GM12878 (cell line): ENCODE results near the gene ARHGEF35. TPM values are rescaled to one million over a fixed set of nuclear protein-coding genes. Genes with fewer than 3 reads are reported as not detected.

ENCODE experiments used
- ATAC-seq: fragments of 200-7000 bp; cut with Tn5 transposase; 3 replicates; pipeline ENCODE4 v1.9.1; 2020; ENCODE audit warnings: mild to moderate bottlenecking, moderate library complexity
- BruUV-seq: library from RNA; stranded (reverse); fragments of 400-500 nt; replicated peaks from 2 replicates; lab custom pipeline; 2021; lab: Mats Ljungman, UMichigan
- CTCF ChIA-PET: fragments of 300-600 bp; sonication (Branson Sonifier 250); formaldehyde crosslinking; extraction: SDS; loops from one replicate; lab custom pipeline; 2021; ENCODE audit warnings: inconsistent platforms; lab: Yijun Ruan, JAX
- POLR2A ChIA-PET: fragments of 350-600 bp; formaldehyde crosslinking; extraction: SDS; loops from one replicate; lab custom pipeline; 2021; ENCODE audit warnings: inconsistent platforms; lab: Charles Lee
- RAD21 ChIA-PET: fragments of 300-600 bp; sonication (Branson Sonifier 250); formaldehyde crosslinking; loops from one replicate; lab custom pipeline; 2023; ENCODE audit warnings: antibody characterized with exemption; ENCODE audit not compliant: unreplicated experiment; lab: Charles Lee
- SMC1A ChIA-PET: fragments of 300-600 bp; sonication (Branson Sonifier 250); formaldehyde crosslinking; loops from one replicate; lab custom pipeline; 2023; ENCODE audit not compliant: unreplicated experiment, uncharacterized antibody; lab: Charles Lee
- DNase-seq: peaks from one replicate; pipeline ENCODE4 v3.0.0-alpha.2; 2011; ENCODE audit warnings: low read depth, low spot score
- FAIRE-seq: peaks from 3 replicates; lab custom pipeline; 2011; peaks lifted over from hg19 to GRCh38; lab: Jason Lieb, UNC
- H2AFZ ChIP-seq: 2 replicates; pipeline ENCODE4 v1.6.0; 2011; ENCODE audit warnings: low read depth, low read length, control low read depth; ENCODE audit not compliant: control insufficient read depth
- H3K27ac ChIP-seq: 2 replicates; pipeline ENCODE4 v1.5.1; 2011; ENCODE audit warnings: control low read depth; ENCODE audit not compliant: control insufficient read depth, insufficient read depth
- H3K27me3 ChIP-seq, 2 experiments: replicated peaks in 1 of 2; 2 replicates each; pipeline versions ENCODE4 v1.6.0 to v1.6.1; 2011; ENCODE audit warnings: low read length in 1 of 2; ENCODE audit not compliant: control insufficient read depth in 2 of 2, insufficient read depth in 2 of 2
- H3K36me3 ChIP-seq, 2 experiments: 2 replicates each; pipeline ENCODE4 v1.5.1; 2011; ENCODE audit warnings: low read length in 1 of 2; ENCODE audit not compliant: control insufficient read depth in 2 of 2, insufficient read depth in 2 of 2
- H3K4me1 ChIP-seq: 2 replicates; pipeline ENCODE4 v1.6.1; 2011; ENCODE audit warnings: mild to moderate bottlenecking, low read length, moderate library complexity, mixed read lengths; ENCODE audit not compliant: control insufficient read depth, insufficient read depth
- H3K4me2 ChIP-seq: 2 replicates; pipeline ENCODE4 v1.6.0; 2011; ENCODE audit warnings: control low read depth; ENCODE audit not compliant: control insufficient read depth, insufficient read depth
- H3K4me3 ChIP-seq: fragments of 200-600 bp; sonication (generic); 2 replicates; pipeline ENCODE4 v1.5.1; 2016
- H3K79me2 ChIP-seq: 2 replicates; pipeline ENCODE4 v1.6.0; 2011; ENCODE audit warnings: low read length; ENCODE audit not compliant: control insufficient read depth, insufficient read depth
- H3K9ac ChIP-seq: 2 replicates; pipeline ENCODE4 v1.8.0; 2011; ENCODE audit warnings: low read length, control low read depth, mixed read lengths; ENCODE audit not compliant: control insufficient read depth, insufficient read depth
- H3K9me3 ChIP-seq: replicated peaks from 3 replicates; pipeline ENCODE4 v1.5.1; 2011; ENCODE audit warnings: mild to moderate bottlenecking, low read length; ENCODE audit not compliant: control insufficient read depth, insufficient read depth
- H4K20me1 ChIP-seq: 2 replicates; pipeline ENCODE4 v1.6.0; 2011; ENCODE audit not compliant: control insufficient read depth, insufficient read depth
- CEBPZ ChIP-seq: fragments of 150-350 bp; IDR thresholded peaks from 2 replicates; pipeline ENCODE4 v1.6.1; 2016; ENCODE audit warnings: low read depth, low read length
- ETV6 ChIP-seq, 2 experiments: fragments of 450-650 bp in 1 of 2; IDR thresholded peaks in 1 of 2; conservative IDR thresholded peaks in 1 of 2; 2 replicates each; pipeline ENCODE4 v1.6.1; 2014; ENCODE audit warnings: antibody characterized with exemption in 1 of 2, borderline replicate concordance in 1 of 2, low read depth in 1 of 2, mild to moderate bottlenecking in 1 of 2, moderate library complexity in 1 of 2
- KAT2A ChIP-seq: conservative IDR thresholded peaks from 2 replicates; pipeline ENCODE4 v1.6.1; 2011; ENCODE audit warnings: low read depth, low read length; ENCODE audit not compliant: control insufficient read depth
- MEF2B ChIP-seq: fragments of 450-650 bp; IDR thresholded peaks from 2 replicates; pipeline ENCODE4 v1.6.1; 2018; ENCODE audit warnings: mild to moderate bottlenecking, moderate library complexity; ENCODE audit not compliant: partially characterized antibody, poor library complexity, severe bottlenecking
- PBX3 ChIP-seq: IDR thresholded peaks from 2 replicates; pipeline ENCODE4 v1.6.1; 2011; ENCODE audit warnings: mild to moderate bottlenecking, low read depth, low read length, moderate library complexity; ENCODE audit not compliant: insufficient replicate concordance
- RELA ChIP-seq: fragments of 450-650 bp; IDR thresholded peaks from 2 replicates; pipeline ENCODE4 v1.8.0; 2014; ENCODE audit warnings: borderline replicate concordance; ENCODE audit not compliant: partially characterized antibody
- TCF7 ChIP-seq: IDR thresholded peaks from 2 replicates; pipeline ENCODE4 v1.6.1; 2014; ENCODE audit warnings: antibody characterized with exemption, borderline replicate concordance
- ZBTB33 ChIP-seq: fragments of 450-650 bp; IDR thresholded peaks from 2 replicates; pipeline ENCODE4 v1.6.1; 2017; ENCODE audit warnings: mild to moderate bottlenecking
- ZBTB40 ChIP-seq: fragments of 450-650 bp; IDR thresholded peaks from 2 replicates; pipeline ENCODE4 v1.6.1; 2016; ENCODE audit warnings: mild to moderate bottlenecking, moderate library complexity, borderline replicate concordance
- ZSCAN29 ChIP-seq: fragments of 450-650 bp; IDR thresholded peaks from 2 replicates; pipeline ENCODE4 v1.6.1; 2017; ENCODE audit warnings: mild to moderate bottlenecking, moderate library complexity
- WGBS: methylation state at CpG from one replicate; pipeline ENCODE4 v1.1.6; 2016; ENCODE audit warnings: low lambda C conversion rate; ENCODE audit not compliant: insufficient replicate concordance, insufficient coverage; ENCODE audit errors: missing lambda C conversion rate; 5-methylcytosine and 5-hydroxymethylcytosine counted together
- in situ Hi-C: fragments of 300-500 bp; cut with MboI; formaldehyde crosslinking; loops from 9 replicates; pipeline ENCODE4 v1.14.3; 2018; ENCODE audit warnings: mixed read lengths
- intact Hi-C: fragments of 100-400 bp; cut with micrococcal nuclease; formaldehyde crosslinking; loops from one replicate; pipeline ENCODE4 v1.14.2; 2022; ENCODE audit not compliant: unreplicated experiment
- polyA plus RNA-seq, 11 experiments: library from polyadenylated mRNA; depleted of rRNA in 4 of 11; unstranded in 6 of 11; stranded (reverse) in 5 of 11; fragments of >200 nt; fragmentation: Nextera tagmentation in 4 of 11; fragmentation: Illumina TruSeq in 1 of 11; extraction: Ambion mirVana in 4 of 11; extraction: Trizol in 1 of 11; gene quantifications; 1 replicate in 1 of 11; 2 replicates in 10 of 11; pipeline versions ENCODE4 v1.2.1 to v1.2.3, GENCODE V29; 2011 to 2016; ENCODE audit warnings: inconsistent platforms in 2 of 11, missing spikeins in 2 of 11, low read depth in 1 of 11
- total RNA-seq, 4 experiments: library from RNA; depleted of rRNA in 3 of 4; stranded (reverse); fragments of >200 nt in 3 of 4; fragmentation: Illumina TruSeq in 1 of 4; extraction: Trizol in 1 of 4; gene quantifications; 2 replicates each; pipeline versions ENCODE4 v1.2.1 to v1.2.3, GENCODE V29; 2013 to 2021

Gene ARHGEF35
- total and polyA plus RNA-seq, 10 of the 15 experiments (the other 5 are each of a cell fraction or from before 2014, with no cell fraction given) = 0.39 to 9.2 (median 4.7) TPM

GRCh38 chr7:144164784-144165183, 30.8 kb downstream of the ARHGEF35 start (continued):
- no peak for TF ChIP-seq ZBTB40
- TF ChIP-seq ZBTB33 = no peak
- no peak for TF ChIP-seq ZSCAN29

GRCh38 chr7:144158861-144159260, 36.8 kb downstream of the ARHGEF35 start:
- no peaks in the 10 kb centered on the region for H4K20me1 ChIP-seq
- H3K27me3 ChIP-seq = no peaks in the 10 kb centered on the region
- BruUV-seq = no TSS peak
- H3K27ac ChIP-seq = no peak overlapping the region
- ATAC-seq (no peak), DNase-seq (no peak), FAIRE-seq (no peak)
- no peaks in the 10 kb centered on the region for H3K4me1 ChIP-seq
- H3K4me3 ChIP-seq = no peak overlapping the region
- 60% methylated on average over 1 of the region's 1 CpG for WGBS
- CTCF ChIA-PET = no interaction called here
- in situ Hi-C loops (no loop called here), intact Hi-C loops (no loop called here)
- SMC1A ChIA-PET = no interaction called here
- no peak overlapping the region for H3K4me2 ChIP-seq
- POLR2A ChIA-PET = no interaction called here
- RAD21 ChIA-PET = no interaction called here
- no peaks in the 10 kb centered on the region for H3K36me3 ChIP-seq
- no peak overlapping the region for H2AFZ ChIP-seq
- H3K9ac ChIP-seq = no peak overlapping the region
- H3K9me3 ChIP-seq = no peaks in the 10 kb centered on the region
- no peaks in the 10 kb centered on the region for H3K79me2 ChIP-seq
- TF ChIP-seq PBX3 (no peak), KAT2A (no peak), ETV6 (conservative IDR thresholded peaks at IDR 0.05 in 1 of 2, IDR thresholded peaks at IDR 0.05 in 1 of 2; ENCODE audit: borderline replicate concordance in 1 of 2, low read depth in 1 of 2) (no peak), CEBPZ (no peak), MEF2B (no peak), TCF7 (no peak), RELA (no peak)
